ENCODE data around the gene CNTNAP2.
A peak's percentile ranks its signal among the peaks of the same experiment; 100 is the strongest.

The CNTNAP2 gene

DNA sequence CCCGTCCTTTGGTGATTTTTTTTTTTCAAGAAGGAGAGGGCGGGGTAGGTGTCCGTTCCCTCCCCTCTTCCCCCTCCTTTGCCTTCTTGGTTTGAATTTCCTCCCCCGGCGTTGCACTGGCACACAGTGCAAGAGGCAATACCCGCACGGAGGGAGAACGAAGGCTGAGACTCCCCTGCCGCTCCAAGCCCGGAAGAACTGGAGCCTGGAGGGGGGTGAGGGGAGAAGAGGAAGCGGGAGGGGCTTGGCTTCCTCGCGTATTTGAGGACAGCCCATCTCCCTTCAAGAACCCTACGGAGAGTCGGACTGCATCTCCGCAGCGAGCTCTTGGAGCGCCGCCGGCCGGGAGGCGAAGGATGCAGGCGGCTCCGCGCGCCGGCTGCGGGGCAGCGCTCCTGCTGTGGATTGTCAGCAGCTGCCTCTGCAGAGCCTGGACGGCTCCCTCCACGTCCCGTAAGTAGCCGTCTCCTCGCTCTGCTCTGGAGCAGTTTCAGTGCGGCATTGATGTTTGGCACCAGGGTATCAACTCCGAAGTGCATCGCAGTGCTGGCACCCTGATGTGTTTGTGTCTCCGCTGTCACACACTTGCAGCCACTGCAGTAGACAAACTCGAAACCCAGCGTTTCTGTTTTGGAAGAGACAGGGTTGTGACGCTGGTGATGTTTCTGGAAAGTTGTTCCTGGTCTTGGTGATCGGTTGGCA is at the start of gene CNTNAP2:
Gene CNTNAP2 (plus strand): TSS at position 281 of the 702 bp plus-strand sequence. CDS start 76 bp downstream, at position 357.
- TF ChIP-seq, protein P1, sequence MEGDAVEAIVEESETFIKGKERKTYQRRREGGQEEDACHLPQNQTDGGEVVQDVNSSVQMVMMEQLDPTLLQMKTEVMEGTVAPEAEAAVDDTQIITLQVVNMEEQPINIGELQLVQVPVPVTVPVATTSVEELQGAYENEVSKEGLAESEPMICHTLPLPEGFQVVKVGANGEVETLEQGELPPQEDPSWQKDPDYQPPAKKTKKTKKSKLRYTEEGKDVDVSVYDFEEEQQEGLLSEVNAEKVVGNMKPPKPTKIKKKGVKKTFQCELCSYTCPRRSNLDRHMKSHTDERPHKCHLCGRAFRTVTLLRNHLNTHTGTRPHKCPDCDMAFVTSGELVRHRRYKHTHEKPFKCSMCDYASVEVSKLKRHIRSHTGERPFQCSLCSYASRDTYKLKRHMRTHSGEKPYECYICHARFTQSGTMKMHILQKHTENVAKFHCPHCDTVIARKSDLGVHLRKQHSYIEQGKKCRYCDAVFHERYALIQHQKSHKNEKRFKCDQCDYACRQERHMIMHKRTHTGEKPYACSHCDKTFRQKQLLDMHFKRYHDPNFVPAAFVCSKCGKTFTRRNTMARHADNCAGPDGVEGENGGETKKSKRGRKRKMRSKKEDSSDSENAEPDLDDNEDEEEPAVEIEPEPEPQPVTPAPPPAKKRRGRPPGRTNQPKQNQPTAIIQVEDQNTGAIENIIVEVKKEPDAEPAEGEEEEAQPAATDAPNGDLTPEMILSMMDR (IDR thresholded peaks at IDR 0.05; ENCODE audit: control insufficient read depth, extremely low read depth, insufficient read depth): no peak
- peak within 1 kb of the TSS; percentile 24 for H3K4me3 ChIP-seq (ENCODE audit: low read depth, low read length)
- DNase-seq (ENCODE audit: low read depth): no peak

DNA sequence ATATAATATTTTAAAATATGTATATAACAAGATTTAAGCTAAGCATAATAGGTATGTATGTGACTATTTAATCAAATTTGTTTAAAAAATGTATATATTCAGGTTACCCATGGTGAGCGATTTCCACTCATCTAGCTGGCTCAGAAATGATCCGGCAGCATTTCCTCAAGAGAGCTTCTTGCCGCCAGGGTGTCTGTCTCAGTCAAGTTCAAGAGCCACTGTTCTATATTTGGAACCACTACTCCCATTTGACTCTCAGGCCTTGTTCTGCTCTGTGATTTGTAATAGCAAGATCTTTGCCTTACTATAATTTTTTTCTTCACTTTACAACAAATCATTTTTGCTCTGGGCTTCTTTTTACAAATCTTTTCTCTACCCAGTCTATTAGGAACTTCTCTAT is 48.7 kb upstream of the CNTNAP2 start:
- DNase-seq (ENCODE audit: low read depth): no peak
- H3K4me3 ChIP-seq (ENCODE audit: low read depth, low read length): no peak overlapping the region
- TF ChIP-seq, protein P1 (IDR thresholded peaks at IDR 0.05; ENCODE audit: control insufficient read depth, extremely low read depth, insufficient read depth): no peak

DNA sequence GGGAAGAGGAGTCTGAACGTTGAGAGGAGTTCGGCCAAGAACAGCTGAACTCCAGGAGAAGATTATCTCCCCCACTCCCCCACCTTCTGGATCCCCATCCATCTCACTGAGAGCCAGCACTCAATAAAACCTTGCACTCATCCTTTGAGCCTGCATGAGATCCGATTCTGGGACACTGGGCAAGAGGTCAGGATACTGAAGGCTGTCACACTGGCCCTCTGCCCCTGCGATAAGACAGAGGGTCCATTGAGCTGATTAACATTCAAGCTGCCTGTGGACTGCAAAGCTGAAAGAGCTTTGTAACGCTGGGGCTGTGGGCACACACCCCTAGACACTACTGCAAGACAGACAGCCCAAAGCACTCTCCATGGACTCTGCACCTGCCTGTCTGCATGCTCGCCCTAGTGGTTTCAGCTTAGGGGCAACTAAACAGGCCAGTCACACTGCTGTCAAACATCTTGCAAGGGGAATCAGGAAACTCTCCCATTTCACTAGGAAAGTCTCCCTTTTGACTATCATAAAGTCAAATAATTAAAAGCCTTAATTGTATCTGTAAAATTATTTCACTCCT is 42.3 kb upstream of the CNTNAP2 start:
- no peak overlapping the region for H3K4me3 ChIP-seq (ENCODE audit: low read depth, low read length)
- TF ChIP-seq, protein P1 (IDR thresholded peaks at IDR 0.05; ENCODE audit: control insufficient read depth, extremely low read depth, insufficient read depth): no peak
- DNase-seq (ENCODE audit: low read depth): no peak

DNA sequence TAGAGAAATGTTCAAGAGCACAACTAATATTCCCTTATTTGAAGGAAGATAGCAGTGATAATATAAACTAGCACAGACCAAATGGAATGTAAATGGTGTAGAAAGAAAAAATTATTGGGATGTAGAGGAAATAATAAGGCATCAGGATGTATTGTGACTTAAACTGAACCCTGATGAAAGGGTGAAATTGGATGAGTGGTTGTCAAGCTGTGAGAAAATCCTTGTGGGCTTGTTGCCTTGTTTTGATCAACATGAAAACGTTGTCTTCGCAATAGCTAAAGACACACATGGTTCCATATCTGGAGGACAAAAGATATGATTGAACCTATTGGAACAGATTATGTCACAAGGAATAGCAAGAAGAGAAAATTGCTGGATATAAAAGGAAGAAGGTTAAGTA is 40.3 kb upstream of the CNTNAP2 start:
- TF ChIP-seq, protein P1 (IDR thresholded peaks at IDR 0.05; ENCODE audit: control insufficient read depth, extremely low read depth, insufficient read depth): no peak
- no peak for DNase-seq (ENCODE audit: low read depth)
- no peak overlapping the region for H3K4me3 ChIP-seq (ENCODE audit: low read depth, low read length)

DNA sequence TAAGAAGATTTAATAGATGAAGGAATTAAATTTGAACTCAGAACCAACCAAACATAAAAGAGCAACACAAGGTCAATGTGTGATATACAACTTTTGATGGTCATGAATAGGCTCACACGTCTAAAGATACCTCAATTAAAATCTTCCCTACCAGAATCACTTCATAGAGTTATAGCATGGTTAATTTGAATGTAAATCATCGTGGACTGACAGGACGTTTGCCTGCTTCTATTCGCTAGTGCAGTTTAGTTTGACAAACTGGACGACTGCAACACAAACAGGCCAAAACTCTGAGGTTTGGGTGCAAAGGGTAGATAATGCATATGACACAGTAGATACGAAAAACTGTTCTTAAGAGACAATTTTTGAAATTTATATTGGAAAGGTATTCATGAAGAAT is 32.5 kb upstream of the CNTNAP2 start:
- no peak overlapping the region for H3K4me3 ChIP-seq (ENCODE audit: low read depth, low read length)
- DNase-seq (ENCODE audit: low read depth): no peak
- TF ChIP-seq, protein P1 (IDR thresholded peaks at IDR 0.05; ENCODE audit: control insufficient read depth, extremely low read depth, insufficient read depth): no peak

DNA sequence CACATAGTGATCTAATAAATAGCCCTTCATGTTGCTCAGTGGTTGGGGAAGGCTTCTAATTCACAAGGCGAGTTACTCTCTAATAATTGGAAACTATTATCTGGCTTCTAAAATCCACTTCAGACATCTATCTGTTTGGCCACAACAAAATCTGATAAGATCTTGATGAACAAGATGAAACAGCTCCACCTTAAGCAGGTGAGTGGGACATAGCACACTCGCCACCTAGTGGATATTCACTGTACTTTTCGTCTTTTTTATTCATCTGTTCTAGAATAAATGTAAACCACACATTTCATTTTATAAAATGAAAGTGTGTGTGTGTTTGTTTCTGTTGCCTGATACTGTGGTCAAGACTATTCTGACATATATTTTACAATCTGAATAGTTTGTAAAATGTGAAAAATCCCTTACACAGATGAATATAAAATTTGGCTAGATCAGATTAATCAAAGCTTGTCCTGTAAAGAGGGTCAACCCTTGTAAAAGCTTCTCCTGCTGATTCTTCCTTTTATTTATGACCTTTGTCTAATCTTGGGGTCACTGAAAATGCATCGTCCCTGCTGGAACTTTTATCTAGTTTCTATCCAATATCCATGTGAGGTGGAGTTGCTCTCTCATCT is 26.5 kb upstream of the CNTNAP2 start:
- H3K4me3 ChIP-seq (ENCODE audit: low read depth, low read length): no peak overlapping the region
- TF ChIP-seq, protein P1 (IDR thresholded peaks at IDR 0.05; ENCODE audit: control insufficient read depth, extremely low read depth, insufficient read depth): peak; percentile 88
- peak; percentile 39 for DNase-seq (ENCODE audit: low read depth)
